HS-5 (cell line): ENCODE data around the gene CFAP45.
"Not testable (repeated sequence)": the region's sequence is repeated elsewhere in the genome, so short reads cannot be mapped to it uniquely, and the experiment has no call there.

Experiments used
- DNase-seq: peaks from one replicate; pipeline ENCODE4 v3.0.0-alpha.2; 2012; ENCODE audit warnings: low read depth

The CFAP45 gene

DNA sequence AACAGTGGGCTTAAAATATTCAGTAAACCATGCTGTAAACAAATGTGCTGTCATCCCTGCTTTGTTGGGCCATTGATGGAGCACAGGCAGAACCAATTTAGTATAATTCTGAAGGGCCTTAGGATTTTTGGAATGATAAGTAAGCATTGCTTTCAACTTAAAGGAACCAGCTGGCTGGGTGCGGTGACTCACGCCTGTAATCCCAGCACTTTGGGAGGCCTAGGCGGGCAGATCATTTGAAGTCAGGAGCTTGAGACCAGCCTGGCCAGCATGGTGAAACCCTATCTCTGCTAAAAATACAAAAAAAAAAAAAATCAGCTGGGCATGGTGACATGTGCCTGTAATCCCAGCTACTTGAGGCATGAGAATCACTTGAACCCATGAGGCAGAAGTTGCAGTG is 4.1 kb upstream of the CFAP45 start:
- DNase-seq = not testable (repeated sequence)

DNA sequence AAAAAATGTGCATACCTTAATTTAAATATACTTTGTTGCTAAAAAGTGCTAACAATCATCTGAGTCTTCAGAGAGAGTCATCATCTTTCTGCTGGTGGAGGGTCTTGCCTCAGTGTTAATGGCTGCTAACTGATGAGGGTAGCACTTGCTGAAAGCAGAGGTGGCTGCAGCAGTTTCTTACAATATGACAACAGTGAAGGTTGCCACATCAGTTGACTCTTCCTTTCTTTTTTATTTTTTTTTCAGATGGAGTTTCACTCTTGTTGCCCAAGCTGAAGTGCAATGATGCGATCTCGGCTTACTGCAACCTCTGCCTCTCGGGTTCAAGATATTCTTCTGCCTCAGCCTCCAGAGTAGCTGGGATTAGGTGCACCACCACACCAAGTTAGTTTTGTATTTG is 2.6 kb upstream of the CFAP45 start:
- DNase-seq = no peak

DNA sequence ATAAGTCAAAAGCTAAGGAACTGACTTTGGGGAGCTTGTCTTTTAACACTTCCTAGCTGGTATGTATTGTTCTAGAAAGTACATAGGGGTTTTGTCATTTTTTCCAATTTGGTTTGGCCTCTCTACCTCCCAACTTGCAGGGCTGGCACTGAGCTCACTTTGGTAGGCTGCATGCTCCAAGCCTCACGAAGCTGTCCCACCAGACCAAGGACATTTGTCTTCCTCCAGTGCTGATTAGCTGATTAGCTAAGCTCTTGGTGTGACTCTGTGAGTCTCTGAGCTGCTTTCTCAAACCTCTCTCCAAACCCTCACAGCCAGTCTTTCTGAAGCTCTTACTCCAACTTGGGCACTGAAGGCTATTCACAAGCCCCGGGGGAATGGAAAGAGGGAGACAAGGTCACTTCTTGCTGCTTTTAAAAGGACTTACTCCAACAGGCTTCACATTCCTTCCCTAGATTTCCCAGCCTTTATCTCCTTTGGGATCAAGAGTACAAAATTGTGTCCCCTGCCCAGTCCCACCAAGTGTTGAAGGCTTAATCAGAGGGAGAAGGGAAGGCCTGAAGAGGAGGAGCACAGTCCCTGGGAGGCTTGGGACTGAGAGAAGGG is 893 bp upstream of the CFAP45 start:
- DNase-seq = no peak

DNA sequence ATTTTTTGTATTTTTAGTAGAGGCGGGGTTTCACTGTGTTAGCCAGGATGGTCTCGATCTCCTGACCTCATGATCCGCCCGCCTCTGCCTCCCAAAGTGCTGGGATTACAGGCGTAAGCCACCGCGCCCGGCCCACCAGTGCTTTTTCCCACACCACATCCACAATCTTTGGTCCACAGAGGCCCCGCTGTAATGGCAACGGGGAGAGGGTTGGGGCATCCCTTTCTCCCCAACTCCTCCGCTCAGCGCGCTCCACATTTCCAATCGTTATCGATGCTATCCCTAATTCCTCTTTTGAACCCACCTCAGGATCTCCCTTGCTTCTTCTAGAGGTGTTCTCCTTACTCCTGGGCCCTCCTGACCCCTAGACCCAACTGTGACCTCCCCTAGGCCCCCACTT is 331 bp downstream of the CFAP45 start:
- not testable (repeated sequence) for DNase-seq

DNA sequence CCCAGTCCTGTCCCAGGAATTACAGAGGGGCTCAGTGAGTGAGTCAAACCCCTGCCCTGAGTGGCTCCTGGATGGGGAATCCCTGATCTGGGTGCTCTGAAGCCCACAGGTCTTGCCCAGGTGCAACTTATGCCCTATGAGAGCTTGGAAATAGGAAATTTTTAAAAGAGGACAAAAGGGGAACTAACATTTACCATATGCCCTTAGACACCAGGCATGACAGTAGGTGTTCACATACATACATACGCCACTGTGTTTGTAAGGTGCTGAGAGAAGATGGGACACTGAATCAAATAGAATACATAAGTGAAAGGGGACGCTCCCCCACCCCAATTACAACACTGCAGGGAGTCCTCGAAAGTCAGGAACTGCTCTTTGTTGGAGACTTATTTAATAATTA is 1.4 kb downstream of the CFAP45 start:
- DNase-seq = no peak

DNA sequence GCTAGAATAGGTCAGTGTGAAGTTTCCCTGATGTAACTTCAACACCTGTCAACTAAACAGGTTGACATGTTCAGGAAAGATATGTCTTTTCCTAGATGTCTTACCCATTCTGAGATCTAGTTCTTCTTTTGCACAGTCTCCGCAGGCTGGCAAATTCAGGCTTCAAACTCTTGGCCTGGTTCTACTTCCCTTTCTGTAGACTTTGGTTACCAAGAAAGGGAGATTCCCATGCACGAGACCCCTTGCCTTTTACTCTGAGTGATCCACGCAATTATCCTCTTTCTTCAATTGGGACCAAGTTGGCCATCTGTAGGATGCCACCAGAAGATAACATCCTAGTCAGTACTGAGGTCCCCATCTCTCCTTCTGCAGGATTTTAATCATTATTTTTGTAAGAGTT is 2.0 kb downstream of the CFAP45 start:
- DNase-seq = no peak

DNA sequence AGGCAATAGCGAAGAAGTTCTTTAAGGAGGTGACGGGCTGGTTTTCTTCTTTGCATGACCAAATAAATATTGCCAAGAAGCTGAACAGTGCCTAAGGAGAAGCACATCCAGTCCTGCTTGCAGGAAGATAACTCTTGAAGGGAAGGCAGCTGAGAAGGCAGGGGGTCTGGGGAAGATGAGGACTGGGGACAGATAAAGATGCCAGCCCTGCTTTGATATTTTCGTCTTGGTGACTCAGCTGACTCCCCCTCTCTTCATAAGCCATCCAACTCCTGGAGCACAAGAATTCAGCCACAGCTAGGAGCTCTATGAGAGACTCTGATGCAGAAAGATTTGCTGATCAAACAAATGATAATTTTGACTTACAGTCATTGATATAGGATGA is 3.4 kb downstream of the CFAP45 start:
- no peak for DNase-seq

DNA sequence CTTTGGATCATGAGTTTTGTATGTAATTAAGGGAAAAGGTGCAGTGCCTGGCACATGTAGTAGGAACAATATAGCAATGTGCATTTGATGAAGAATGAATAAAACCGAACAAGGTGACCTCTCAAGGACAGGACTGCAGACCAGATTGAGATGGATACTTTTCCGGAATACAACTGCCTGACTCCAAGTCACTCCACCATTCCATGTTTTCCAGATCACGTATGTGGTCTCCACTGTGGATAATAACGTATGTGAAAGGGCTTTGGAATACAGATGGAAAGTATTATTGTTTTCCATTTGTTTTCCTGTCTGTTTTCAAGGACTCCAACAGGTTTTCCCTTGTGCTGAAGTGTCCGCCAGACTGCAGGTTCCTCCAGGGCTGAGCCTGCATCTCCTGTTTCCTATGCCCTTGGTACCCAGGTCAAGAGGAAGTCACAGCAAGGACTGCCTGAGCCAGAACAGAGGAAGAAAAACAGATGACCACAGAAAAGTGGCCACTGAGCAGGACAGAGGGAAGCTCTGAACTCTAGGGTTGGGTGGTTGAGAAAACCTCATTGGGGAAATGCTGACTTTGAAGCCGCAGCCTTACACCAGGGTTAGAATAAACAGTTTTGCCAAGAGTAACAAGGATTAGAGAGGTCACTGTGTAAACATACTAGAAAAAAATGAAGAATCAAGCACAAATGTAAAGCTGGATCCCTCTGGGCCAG is 4.0 kb downstream of the CFAP45 start:
- no peak for DNase-seq

DNA sequence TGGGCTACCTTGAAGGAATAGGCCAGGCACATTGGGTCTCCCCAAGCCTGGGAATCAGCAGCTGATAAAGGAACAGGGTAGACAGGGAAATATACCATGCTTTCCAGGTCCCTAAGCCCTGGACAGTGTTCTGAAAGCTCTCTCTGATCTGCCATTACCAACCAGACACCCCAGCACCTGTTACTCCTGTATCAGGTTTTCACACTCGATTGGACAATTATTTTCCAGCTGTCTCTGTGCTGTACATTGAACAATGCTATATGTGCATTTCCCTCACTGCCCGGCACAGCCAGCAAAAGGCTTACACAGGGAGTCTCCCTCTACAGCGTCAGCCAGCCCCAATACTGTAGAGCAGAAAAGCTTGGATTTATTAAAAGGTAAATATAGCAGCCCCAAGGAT is 4.7 kb downstream of the CFAP45 start:
- no peak for DNase-seq

DNA sequence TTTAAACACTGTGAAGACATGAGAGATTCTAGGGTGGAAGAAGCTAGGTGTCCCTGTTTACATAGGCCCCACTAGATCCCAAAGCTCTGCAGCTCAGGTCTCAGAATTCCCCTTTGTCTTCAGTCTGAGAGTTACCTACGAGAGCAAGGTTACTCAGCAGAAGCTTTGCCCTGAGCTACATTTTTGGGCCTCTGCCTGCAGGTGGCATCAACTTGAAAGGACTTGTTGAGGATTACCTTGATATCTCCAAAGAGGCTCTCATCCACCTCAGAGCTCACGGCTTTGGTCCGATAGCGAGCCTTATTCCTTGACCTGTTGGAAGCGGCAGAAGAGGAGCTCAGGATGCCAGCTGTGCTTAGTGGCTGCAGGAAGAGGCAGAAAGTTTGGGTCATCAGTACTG is 7.0 kb downstream of the CFAP45 start:
- no peak for DNase-seq

DNA sequence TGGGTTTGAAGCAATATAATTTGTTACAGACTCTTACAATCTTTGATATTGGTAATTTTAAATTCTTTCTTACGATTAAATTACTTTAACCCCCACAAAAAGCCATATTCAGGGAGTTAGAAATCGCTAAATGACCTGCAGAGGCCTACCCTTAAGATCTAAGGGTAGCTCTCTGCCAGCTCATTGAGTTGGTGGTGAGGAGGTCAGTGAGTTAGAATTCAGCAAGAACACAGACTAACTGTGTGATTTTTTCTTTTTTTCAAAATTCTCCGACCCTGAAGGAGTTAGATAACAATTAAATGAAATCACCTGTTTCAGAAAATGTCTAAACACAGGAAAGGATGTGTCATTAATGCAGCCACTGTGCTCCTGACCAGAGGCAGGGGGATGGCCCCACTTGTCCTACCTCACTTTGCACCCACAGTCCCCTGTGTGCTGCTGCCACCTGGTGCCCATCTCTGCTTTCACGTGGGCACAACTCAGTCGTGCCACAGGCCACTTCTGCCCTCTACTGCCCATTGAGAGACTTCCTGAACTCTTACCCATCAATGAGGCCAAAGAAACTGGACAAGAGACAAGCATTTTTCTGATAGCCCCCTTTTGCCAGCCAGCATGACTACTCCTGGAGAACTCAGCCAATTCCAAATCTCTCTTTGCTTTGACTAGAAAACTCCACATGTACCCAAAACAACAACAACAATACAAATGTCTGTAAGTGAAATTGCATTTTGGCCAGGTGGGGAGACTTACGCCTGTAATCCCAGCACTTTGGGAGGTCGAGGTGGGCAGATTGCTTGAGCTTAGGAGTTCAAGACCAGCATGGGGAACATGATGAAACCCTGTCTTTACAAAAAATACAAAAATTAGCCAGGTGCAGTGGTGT is 8.4 kb downstream of the CFAP45 start:
- DNase-seq = peak; percentile 77

DNA sequence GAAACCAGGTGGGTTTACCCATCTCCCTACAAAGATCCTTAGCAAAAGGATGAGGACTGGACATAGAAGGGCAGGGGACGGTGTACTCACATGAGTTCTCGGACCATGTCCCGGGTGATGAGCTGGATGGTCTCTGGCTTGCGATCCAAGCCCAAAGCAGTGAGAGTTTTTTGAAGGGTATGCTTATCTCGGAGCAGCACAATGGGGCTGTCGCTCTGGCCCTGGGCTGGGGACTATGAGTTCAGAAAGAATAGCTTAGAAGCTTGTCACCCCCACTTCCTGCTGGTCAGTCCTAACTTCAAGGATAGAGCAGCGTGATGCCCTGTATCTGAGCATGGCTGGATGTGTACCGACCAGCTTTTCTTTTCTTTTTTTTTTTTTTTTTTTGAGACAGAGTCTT is 9.6 kb downstream of the CFAP45 start:
- no peak for DNase-seq

DNA sequence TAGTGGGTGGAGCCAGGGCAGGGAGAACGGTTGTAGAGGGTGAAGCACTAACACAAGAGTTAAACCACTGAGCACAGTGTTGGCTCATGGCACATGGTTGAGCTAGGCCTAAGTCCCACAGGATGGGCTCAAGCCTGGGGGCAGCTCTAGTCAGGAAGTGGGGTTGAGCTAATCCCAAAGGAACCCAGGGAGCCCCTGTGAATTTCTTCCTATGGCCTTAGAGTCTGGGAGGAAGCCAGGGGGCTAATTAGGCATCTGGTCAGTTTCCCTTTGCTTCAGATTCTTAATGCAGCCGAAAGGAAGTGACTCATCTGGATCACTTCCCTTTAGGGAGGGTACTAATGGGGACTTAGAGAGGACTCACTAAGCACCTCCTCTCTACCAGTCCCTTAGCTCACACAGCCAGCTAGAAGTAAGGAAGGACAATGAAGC is 10.1 kb downstream of the CFAP45 start:
- peak; percentile 93 for DNase-seq

DNA sequence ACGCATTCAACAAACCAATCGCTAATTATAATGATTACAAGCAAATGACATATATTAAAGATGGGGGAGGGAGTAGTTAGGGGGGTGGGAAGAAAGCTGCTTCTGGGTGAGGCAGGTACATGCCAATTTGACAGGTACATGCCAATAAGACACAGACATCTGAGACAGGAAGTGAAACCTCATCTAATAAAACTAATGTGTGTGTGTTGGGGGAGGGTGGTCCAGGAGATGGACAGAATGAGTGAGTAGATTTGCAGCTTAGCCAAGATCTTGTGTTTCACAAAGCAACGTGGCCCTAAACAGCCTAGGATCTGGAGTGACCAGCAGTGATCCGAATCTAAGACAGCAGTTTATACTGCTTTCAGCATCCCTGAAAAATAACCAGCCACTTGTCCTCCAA is 10.8 kb downstream of the CFAP45 start:
- no peak for DNase-seq

DNA sequence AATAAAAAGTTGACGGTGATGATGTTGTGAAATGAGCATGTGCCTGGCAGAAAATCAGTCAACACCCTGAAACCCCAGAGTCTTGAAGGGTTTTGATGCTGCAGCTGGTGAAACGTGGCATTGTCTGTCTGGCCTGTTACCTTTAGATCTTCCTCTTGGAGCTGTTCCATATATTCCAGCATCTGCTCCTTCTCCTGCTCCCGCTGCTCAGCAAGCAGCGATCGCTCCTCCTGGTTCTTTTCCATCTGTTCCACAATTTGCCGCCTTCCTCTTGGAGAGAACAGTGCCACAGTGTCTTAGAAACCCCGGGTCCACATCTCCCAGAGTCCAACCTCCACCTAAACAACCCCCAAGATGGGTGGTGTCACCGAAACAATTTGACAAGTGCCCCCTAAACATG is 15.7 kb downstream of the CFAP45 start:
- DNase-seq = no peak

DNA sequence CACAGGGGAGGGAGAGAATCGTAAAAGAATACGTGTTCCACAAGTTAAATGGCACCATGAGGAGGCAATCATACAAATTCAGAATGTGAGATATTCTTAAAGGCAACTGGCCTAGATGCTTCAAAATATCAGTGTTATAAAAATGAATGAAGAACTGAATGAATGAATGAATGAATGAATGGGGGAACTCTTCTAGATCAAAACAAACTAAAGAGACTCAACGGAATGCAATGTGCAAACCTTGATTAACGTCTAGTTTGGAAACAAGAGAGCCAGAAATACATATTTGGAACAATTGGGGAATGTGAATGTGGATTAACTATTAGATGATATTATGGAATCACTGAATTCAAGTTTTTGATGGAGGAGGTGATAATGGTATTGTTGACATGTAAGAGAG is 16.8 kb downstream of the CFAP45 start:
- DNase-seq = no peak

DNA sequence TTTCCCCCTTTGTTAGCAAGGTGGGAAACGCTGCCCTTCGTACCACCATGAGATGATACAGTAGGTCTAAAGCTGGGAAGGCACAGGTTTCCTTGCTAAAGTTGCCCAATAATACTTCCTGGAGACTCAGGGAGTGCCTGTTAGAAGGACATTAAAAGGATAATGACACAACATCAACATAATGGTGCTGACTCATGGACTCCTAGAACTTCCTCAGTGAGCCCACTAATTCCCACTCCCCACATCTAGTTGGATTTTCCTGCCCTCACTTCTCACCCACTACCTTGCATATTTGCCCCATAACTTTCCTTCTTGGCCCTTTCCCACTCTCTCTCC is 17.5 kb downstream of the CFAP45 start:
- no peak for DNase-seq

DNA sequence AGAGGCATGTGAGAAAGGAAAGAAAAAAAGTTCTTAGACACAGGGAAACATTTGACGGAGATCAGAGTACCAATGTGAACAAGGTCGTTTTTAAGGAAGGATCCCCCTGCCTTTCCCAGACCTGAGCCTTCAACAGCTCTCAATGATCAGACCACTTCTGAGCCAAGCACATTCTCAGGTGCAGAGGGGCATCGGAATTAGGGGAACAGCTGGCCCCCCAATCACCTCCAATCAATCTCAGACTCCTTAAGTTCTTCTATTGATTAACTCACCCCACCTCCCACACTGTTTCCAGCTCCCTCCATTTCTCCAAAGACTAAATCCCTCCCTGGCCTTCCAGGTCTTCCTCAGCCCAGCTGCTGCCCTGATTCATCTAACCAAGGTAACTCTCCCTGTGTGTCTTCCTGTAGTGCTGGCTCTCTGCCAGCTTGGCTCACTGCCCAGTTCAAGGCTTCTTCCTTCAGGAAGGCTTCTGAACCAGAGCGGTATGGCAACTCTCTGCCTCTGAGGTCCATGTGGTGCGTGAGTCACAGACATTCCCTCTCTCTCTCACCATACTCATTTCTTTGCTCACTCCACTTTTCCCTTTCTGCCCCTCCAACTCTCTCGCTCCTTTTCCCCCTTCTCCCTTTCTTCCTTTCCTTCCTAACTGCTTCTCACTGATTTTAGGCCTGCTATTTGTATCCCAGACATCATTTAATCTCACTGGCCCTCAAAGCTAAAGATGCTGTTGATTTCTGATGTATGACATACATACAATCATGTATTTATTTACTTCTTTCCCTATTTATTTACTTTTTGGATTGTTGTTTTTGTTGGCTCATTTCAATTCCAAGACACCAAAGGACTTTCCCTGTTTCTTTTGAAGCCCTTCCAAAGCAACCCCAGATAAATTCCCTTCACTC is 18.1 kb downstream of the CFAP45 start:
- peak; percentile 97 for DNase-seq

DNA sequence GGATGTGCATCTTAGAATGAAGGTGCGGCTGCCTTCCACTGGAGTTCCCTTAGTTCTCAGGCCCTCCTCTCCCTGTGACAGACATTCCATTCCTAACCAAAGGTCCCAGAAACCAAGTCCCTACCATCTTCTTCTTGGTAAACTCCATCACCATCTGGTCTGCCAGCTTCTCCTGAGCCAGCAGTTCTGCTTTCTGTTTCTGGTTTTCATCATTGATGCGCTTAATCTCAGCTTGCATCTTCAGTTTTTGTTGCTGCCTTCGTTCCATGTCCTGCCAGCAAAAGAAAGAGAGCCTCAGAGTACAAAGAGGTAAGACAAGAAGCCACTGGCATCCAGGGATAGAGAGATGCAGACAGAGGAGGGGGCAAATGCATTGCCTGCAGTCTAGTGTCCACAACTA is 19.5 kb downstream of the CFAP45 start:
- no peak for DNase-seq

DNA sequence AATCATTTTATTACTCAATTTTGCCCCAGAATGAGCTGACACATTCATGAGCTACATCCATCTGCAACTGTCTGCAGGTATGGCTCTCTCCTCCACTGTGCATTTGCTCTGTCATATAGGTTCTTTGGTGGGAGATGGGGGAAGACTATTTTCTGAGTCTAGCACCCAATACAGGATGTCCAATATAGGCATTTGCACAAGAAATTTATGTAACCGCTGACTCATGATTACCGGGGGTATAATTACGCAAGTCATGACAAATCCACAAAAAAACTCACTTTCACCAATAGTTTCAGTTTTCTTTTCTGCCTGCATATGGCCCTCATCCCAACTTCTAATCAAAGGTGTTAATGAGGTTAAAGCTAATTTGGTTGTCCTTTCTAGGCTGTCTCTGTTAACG is 20.0 kb downstream of the CFAP45 start:
- peak; percentile 84 for DNase-seq

DNA sequence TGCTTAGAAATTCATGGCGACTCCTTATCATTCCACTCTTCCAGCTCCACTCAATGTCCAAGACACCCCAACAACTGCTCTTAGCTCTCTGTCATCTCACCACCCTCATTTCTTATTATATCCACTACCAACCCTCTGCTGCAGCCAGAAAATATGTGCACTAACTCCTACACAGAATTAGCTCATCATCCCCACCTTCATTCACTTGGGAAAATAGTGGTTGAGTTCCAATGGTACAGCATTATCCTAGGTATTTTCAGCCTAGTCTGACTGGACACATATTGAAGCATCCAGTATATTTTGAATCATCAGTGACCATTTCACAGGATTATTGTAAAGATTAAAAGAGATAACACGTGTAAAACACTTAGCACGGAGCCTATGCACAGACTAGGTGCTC is 20.8 kb downstream of the CFAP45 start:
- DNase-seq = no peak
